ENCODE data around the gene RUNX2. TPM values are rescaled to one million over a fixed set of nuclear protein-coding genes. Genes with fewer than 3 reads are reported as not detected.

RUNX2 gene
- total RNA-seq, 4 donors from 2014 or later: 0.65 to 2.4 (median 1.3) TPM

GRCh38 chr6:45300736-45301135, 27.4 kb upstream of the RUNX2 start:
- no peak for TF ChIP-seq CTCF (IDR thresholded peaks at IDR 0.05)
- ATAC-seq (ENCODE audit: low FRiP score): no peak
- DNase-seq (ENCODE audit: low spot score): no peak

GRCh38 chr6:45301348-45302142, 26.6 kb upstream of the RUNX2 start:
- ATAC-seq (ENCODE audit: low FRiP score) (no peak), DNase-seq (ENCODE audit: low spot score) (no peak)
- TF ChIP-seq CTCF (IDR thresholded peaks at IDR 0.05): no peak

GRCh38 chr6:45302832-45303231, 25.3 kb upstream of the RUNX2 start:
- TF ChIP-seq CTCF (IDR thresholded peaks at IDR 0.05): no peak
- DNase-seq (ENCODE audit: low spot score) (no peak), ATAC-seq (ENCODE audit: low FRiP score) (no peak)

- ATAC-seq (ENCODE audit: low FRiP score): no peak
- no peak for TF ChIP-seq CTCF (IDR thresholded peaks at IDR 0.05)
- no peak for DNase-seq (ENCODE audit: low spot score)
Measured at GRCh38 chr6:45305546-45305945, 22.6 kb upstream of the RUNX2 start.

- no peak for DNase-seq (ENCODE audit: low spot score)
- no peak for ATAC-seq (ENCODE audit: low FRiP score)
- no peak for TF ChIP-seq CTCF (IDR thresholded peaks at IDR 0.05)
Measured at GRCh38 chr6:45310118-45310788, 17.9 kb upstream of the RUNX2 start.

- no peak for ATAC-seq (ENCODE audit: low FRiP score)
- DNase-seq (ENCODE audit: low spot score): no peak
- TF ChIP-seq CTCF (IDR thresholded peaks at IDR 0.05): no peak
Measured at GRCh38 chr6:45314146-45314545, 14.0 kb upstream of the RUNX2 start.

GRCh38 chr6:45320349-45320748, 7.8 kb upstream of the RUNX2 start:
- DNase-seq (ENCODE audit: low spot score): no peak
- ATAC-seq (ENCODE audit: low FRiP score): no peak
- no peak for TF ChIP-seq CTCF (IDR thresholded peaks at IDR 0.05)

Measured in omental fat pad (tissue), 4 donors.